ENCODE data around the gene SWI5.

The SWI5 gene

GRCh38 chr9:128252317-128253139 lies 23.5 kb upstream of the SWI5 start:
- DNase-seq: no peak

- DNase-seq: no peak
Observed at GRCh38 chr9:128253140-128253990, 22.7 kb upstream of the SWI5 start.

- no peak for DNase-seq
Observed at GRCh38 chr9:128253991-128254346, 22.1 kb upstream of the SWI5 start.

GRCh38 chr9:128254362-128254761 lies 21.7 kb upstream of the SWI5 start:
- DNase-seq: no peak

- DNase-seq: no peak
Observed at GRCh38 chr9:128254855-128255759, 21.0 kb upstream of the SWI5 start.

GRCh38 chr9:128257086-128257825 lies 18.8 kb upstream of the SWI5 start:
- no peak for DNase-seq

GRCh38 chr9:128257907-128258306 lies 18.2 kb upstream of the SWI5 start:
- no peak for DNase-seq

- no peak for DNase-seq
Observed at GRCh38 chr9:128258326-128258725, 17.8 kb upstream of the SWI5 start.

GRCh38 chr9:128259156-128259555 lies 16.9 kb upstream of the SWI5 start:
- no peak for DNase-seq

- no peak for DNase-seq
Observed at GRCh38 chr9:128260340-128260739, 15.7 kb upstream of the SWI5 start.

GRCh38 chr9:128262687-128263086 lies 13.4 kb upstream of the SWI5 start:
- DNase-seq: no peak

- no peak for DNase-seq
Observed at GRCh38 chr9:128265348-128265847, 10.7 kb upstream of the SWI5 start.

GRCh38 chr9:128266868-128267590 lies 9.0 kb upstream of the SWI5 start:
- DNase-seq: no peak

GRCh38 chr9:128271112-128271511 lies 5.0 kb upstream of the SWI5 start:
- no peak for DNase-seq

GRCh38 chr9:128271512-128271911 lies 4.6 kb upstream of the SWI5 start:
- no peak for DNase-seq

GRCh38 chr9:128274245-128274644 lies 1.8 kb upstream of the SWI5 start:
- DNase-seq: no peak

- DNase-seq: peak; percentile 54
Observed at GRCh38 chr9:128275198-128276007, 673 bp upstream of the SWI5 start, which contains the start of gene GOLGA2. TSS of gene GOLGA2 (minus strand) at chr9:128276007. CDS start at chr9:128275976, 31 bp downstream.

GRCh38 chr9:128276574-128277270 lies 646 bp downstream of the SWI5 start:
- DNase-seq: peak; percentile 7
